Retinal pigment epithelial cell (primary cell): ENCODE data around the gene RNF114.

Source experiments
- DNase-seq: peaks from one replicate; pipeline ENCODE4 v3.0.0-alpha.2; 2010; ENCODE audit warnings: low read depth
- H3K4me3 ChIP-seq: 2 replicates; pipeline ENCODE4 v1.5.1; 2011; ENCODE audit warnings: mild to moderate bottlenecking, low read length, control low read depth, moderate library complexity
- CTCF ChIP-seq: conservative IDR thresholded peaks from 2 replicates; pipeline ENCODE4 v1.5.1; 2011; ENCODE audit warnings: low read depth, low read length, control low read depth, inconsistent platforms

The RNF114 gene

GRCh38 chr20:49936153-49937026 is at the start of gene RNF114:
RNF114 (plus strand) TSS chr20:49936397; CDS start chr20:49936413, 16 bp downstream.
- H3K4me3 ChIP-seq, result peak within 1 kb of the TSS; percentile 94
- peak; percentile 38 for DNase-seq
- no peak for TF ChIP-seq CTCF

GRCh38 chr20:49886571-49887213 is 49.5 kb upstream of the RNF114 start:
- TF ChIP-seq CTCF, result no peak
- no peak for DNase-seq
- H3K4me3 ChIP-seq, result no peak overlapping the region

GRCh38 chr20:49887251-49888211 is 48.7 kb upstream of the RNF114 start:
- no peak for DNase-seq
- no peak overlapping the region for H3K4me3 ChIP-seq
- no peak for TF ChIP-seq CTCF

GRCh38 chr20:49888212-49889000 is 47.8 kb upstream of the RNF114 start:
- DNase-seq, result no peak
- TF ChIP-seq CTCF, result peak; percentile 92
- H3K4me3 ChIP-seq, result no peak overlapping the region

GRCh38 chr20:49889001-49889934 is 46.9 kb upstream of the RNF114 start:
- DNase-seq, result no peak
- TF ChIP-seq CTCF, result no peak
- no peak overlapping the region for H3K4me3 ChIP-seq
